ENCODE data around the gene CADM1. TPM values are rescaled to one million over a fixed set of nuclear protein-coding genes. Genes with fewer than 3 reads are reported as not detected.

The CADM1 gene
- total and polyA plus RNA-seq, 7 donors = 0.69 to 25.2 (median 15.6) TPM

DNA sequence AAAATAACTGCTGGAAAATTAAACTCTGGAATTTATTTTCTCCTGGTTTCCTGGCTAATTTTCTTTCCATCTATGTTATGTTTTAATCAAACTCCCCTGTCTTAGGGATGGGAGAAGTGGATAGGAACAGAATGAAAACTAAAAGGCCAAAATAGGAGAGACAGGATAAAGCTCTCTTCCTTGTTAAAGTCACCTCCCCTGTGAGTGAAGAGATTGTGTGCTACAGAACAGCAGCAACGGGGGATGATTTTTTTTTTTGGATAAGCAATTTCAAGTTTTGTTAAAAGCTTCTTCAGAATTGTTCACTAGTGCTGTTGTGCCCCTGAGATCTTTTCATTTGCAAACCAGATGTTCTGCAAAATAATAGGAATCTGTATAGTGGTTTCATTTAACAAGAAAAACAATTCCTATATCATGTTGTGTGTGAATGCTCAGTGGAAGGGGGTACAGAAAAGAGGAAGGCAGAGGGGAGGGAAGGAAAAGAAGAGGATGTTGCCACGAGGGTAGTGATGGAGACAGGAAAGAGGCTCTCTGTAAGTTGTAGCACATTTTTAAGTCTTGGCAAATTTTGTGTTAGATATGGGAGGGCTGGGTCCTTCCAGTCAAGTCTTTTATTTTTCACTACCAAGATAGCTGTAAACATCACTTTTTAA is 301.2 kb downstream of the CADM1 start:
- no peak for TF ChIP-seq POLR2A (IDR thresholded peaks at IDR 0.05)
- TF ChIP-seq POLR2AphosphoS5 (IDR thresholded peaks at IDR 0.05) = no peak
- TF ChIP-seq EP300 (IDR thresholded peaks at IDR 0.05) = no peak
- TF ChIP-seq, protein P1, sequence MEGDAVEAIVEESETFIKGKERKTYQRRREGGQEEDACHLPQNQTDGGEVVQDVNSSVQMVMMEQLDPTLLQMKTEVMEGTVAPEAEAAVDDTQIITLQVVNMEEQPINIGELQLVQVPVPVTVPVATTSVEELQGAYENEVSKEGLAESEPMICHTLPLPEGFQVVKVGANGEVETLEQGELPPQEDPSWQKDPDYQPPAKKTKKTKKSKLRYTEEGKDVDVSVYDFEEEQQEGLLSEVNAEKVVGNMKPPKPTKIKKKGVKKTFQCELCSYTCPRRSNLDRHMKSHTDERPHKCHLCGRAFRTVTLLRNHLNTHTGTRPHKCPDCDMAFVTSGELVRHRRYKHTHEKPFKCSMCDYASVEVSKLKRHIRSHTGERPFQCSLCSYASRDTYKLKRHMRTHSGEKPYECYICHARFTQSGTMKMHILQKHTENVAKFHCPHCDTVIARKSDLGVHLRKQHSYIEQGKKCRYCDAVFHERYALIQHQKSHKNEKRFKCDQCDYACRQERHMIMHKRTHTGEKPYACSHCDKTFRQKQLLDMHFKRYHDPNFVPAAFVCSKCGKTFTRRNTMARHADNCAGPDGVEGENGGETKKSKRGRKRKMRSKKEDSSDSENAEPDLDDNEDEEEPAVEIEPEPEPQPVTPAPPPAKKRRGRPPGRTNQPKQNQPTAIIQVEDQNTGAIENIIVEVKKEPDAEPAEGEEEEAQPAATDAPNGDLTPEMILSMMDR (IDR thresholded peaks at IDR 0.05) = no peak
- WGBS, 2 donors = 44 to 66% methylated on average over 2 of the region's 2 CpGs
- peaks cover 0 to 9% (median 4%) of the 10 kb centered on the region in 4 donors for H3K4me1 ChIP-seq
- H3K36me3 ChIP-seq = no peaks in the 10 kb centered on the region
- intact Hi-C loops (cut with DNase I) = no loop called here
- no peak overlapping the region for H3K27ac ChIP-seq
- H3K4me3 ChIP-seq = no peak overlapping the region
- no peak for DNase-seq
- no peaks in the 10 kb centered on the region for H3K9me3 ChIP-seq
- H3K27me3 ChIP-seq = no peaks in the 10 kb centered on the region

GRCh38 chr11:115202074-115202473 is 302.1 kb downstream of the CADM1 start:
- peaks cover 0 to 9% (median 4%) of the 10 kb centered on the region in 4 donors for H3K4me1 ChIP-seq
- WGBS, 2 donors = 75 to 84% methylated on average over 2 of the region's 2 CpGs
- DNase-seq = no peak
- TF ChIP-seq EP300 (IDR thresholded peaks at IDR 0.05) (no peak), POLR2AphosphoS5 (IDR thresholded peaks at IDR 0.05) (no peak), POLR2A (IDR thresholded peaks at IDR 0.05) (no peak)
- TF ChIP-seq, protein P1 (IDR thresholded peaks at IDR 0.05) = no peak
- H3K27me3 ChIP-seq = no peaks in the 10 kb centered on the region
- H3K36me3 ChIP-seq = no peaks in the 10 kb centered on the region
- no peaks in the 10 kb centered on the region for H3K9me3 ChIP-seq
- intact Hi-C loops (cut with DNase I) = no loop called here
- H3K27ac ChIP-seq = no peak overlapping the region
- no peak overlapping the region for H3K4me3 ChIP-seq

GRCh38 chr11:115201111-115201792 is 303.0 kb downstream of the CADM1 start:
- Histone ChIP-seq H3K27me3 (no peaks in the 10 kb centered on the region), H3K36me3 (no peaks in the 10 kb centered on the region), H3K4me3 (no peak overlapping the region), H3K9me3 (no peaks in the 10 kb centered on the region), H3K27ac (no peak overlapping the region), H3K4me1 (peaks cover 0 to 9% (median 4%) of the 10 kb centered on the region in 4 donors)
- TF ChIP-seq EP300 (IDR thresholded peaks at IDR 0.05) (no peak), POLR2AphosphoS5 (IDR thresholded peaks at IDR 0.05) (no peak), POLR2A (IDR thresholded peaks at IDR 0.05) (no peak)
- TF ChIP-seq, protein P1 (IDR thresholded peaks at IDR 0.05) = no peak
- DNase-seq = no peak
- WGBS, 2 donors = 75 to 85% methylated on average over 6 of the region's 6 CpGs
- intact Hi-C loops (cut with DNase I) = no loop called here

GRCh38 chr11:115199481-115200069 is 304.6 kb downstream of the CADM1 start:
- no peaks in the 10 kb centered on the region for H3K36me3 ChIP-seq
- no peak overlapping the region for H3K4me3 ChIP-seq
- intact Hi-C loops (cut with DNase I) = no loop called here
- 79 to 93% methylated on average over 3 of the region's 3 CpGs for WGBS, 2 donors
- no peak for DNase-seq
- H3K27me3 ChIP-seq = no peaks in the 10 kb centered on the region
- H3K27ac ChIP-seq = no peak overlapping the region
- H3K4me1 ChIP-seq = peaks cover 0 to 9% (median 4%) of the 10 kb centered on the region in 4 donors
- TF ChIP-seq POLR2AphosphoS5 (IDR thresholded peaks at IDR 0.05) (no peak), EP300 (IDR thresholded peaks at IDR 0.05) (no peak), POLR2A (IDR thresholded peaks at IDR 0.05) (no peak)
- TF ChIP-seq, protein P1 (IDR thresholded peaks at IDR 0.05) = no peak
- H3K9me3 ChIP-seq = no peaks in the 10 kb centered on the region
